ENCODE measurements around the gene MEMO1.
"Not testable (repeated sequence)": the region's sequence is repeated elsewhere in the genome, so short reads cannot be mapped to it uniquely, and the experiment has no call there.

The MEMO1 gene

GRCh38 chr2:31901900-31902299 lies 108.9 kb downstream of the MEMO1 start:
- TF ChIP-seq CTCF (IDR thresholded peaks at IDR 0.05; ENCODE audit: low read length, missing control alignments) = no peak
- H3K4me3 ChIP-seq (replicated peaks; ENCODE audit: low read depth, low read length) = no peak overlapping the region
- no peak for DNase-seq (ENCODE audit: low read depth)

- not testable (repeated sequence) for DNase-seq (ENCODE audit: low read depth); H3K4me3 ChIP-seq (replicated peaks; ENCODE audit: low read depth, low read length)
Observed at GRCh38 chr2:31900156-31900555, 110.7 kb downstream of the MEMO1 start.

- H3K4me3 ChIP-seq (replicated peaks; ENCODE audit: low read depth, low read length); DNase-seq (ENCODE audit: low read depth): not testable (repeated sequence)
Observed at GRCh38 chr2:31898346-31898745, 112.5 kb downstream of the MEMO1 start.

- H3K4me3 ChIP-seq (replicated peaks; ENCODE audit: low read depth, low read length); DNase-seq (ENCODE audit: low read depth): not testable (repeated sequence)
Observed at GRCh38 chr2:31897340-31897739, 113.5 kb downstream of the MEMO1 start.

GRCh38 chr2:31896293-31896692 lies 114.5 kb downstream of the MEMO1 start:
- H3K4me3 ChIP-seq (replicated peaks; ENCODE audit: low read depth, low read length) = no peak overlapping the region
- DNase-seq (ENCODE audit: low read depth) = no peak
- no peak for TF ChIP-seq CTCF (IDR thresholded peaks at IDR 0.05; ENCODE audit: low read length, missing control alignments)

- TF ChIP-seq CTCF (IDR thresholded peaks at IDR 0.05; ENCODE audit: low read length, missing control alignments) = no peak
- DNase-seq (ENCODE audit: low read depth) = no peak
- H3K4me3 ChIP-seq (replicated peaks; ENCODE audit: low read depth, low read length) = no peak overlapping the region
Observed at GRCh38 chr2:31894656-31895055, 116.2 kb downstream of the MEMO1 start.

- DNase-seq (ENCODE audit: low read depth) = no peak
- no peak overlapping the region for H3K4me3 ChIP-seq (replicated peaks; ENCODE audit: low read depth, low read length)
- TF ChIP-seq CTCF (IDR thresholded peaks at IDR 0.05; ENCODE audit: low read length, missing control alignments) = no peak
Observed at GRCh38 chr2:31893094-31893493, 117.7 kb downstream of the MEMO1 start.

GRCh38 chr2:31889044-31889443 lies 121.8 kb downstream of the MEMO1 start:
- no peak for TF ChIP-seq CTCF (IDR thresholded peaks at IDR 0.05; ENCODE audit: low read length, missing control alignments)
- no peak for DNase-seq (ENCODE audit: low read depth)
- H3K4me3 ChIP-seq (replicated peaks; ENCODE audit: low read depth, low read length) = no peak overlapping the region

- H3K4me3 ChIP-seq (replicated peaks; ENCODE audit: low read depth, low read length) = no peak overlapping the region
- DNase-seq (ENCODE audit: low read depth) = peak; percentile 8
- no peak for TF ChIP-seq CTCF (IDR thresholded peaks at IDR 0.05; ENCODE audit: low read length, missing control alignments)
Observed at GRCh38 chr2:31888550-31888949, 122.3 kb downstream of the MEMO1 start.
